Measurements from ENCODE around the gene PRKN.

GRCh38 chr6:161415302-161415855 lies 1312.2 kb downstream of the PRKN start:
- TF ChIP-seq CTCF (IDR thresholded peaks at IDR 0.05) (no peak), EP300 (IDR thresholded peaks at IDR 0.05) (no peak)
